ENCODE results near the gene NTM.

NTM gene

GRCh38 chr11:132106096-132106982 is 735.9 kb downstream of the NTM start:
- no peak for DNase-seq

- DNase-seq = no peak
Observed at GRCh38 chr11:132111316-132111715, 740.9 kb downstream of the NTM start.

- no peak for DNase-seq
Observed at GRCh38 chr11:132111838-132112237, 741.4 kb downstream of the NTM start.

DNA sequence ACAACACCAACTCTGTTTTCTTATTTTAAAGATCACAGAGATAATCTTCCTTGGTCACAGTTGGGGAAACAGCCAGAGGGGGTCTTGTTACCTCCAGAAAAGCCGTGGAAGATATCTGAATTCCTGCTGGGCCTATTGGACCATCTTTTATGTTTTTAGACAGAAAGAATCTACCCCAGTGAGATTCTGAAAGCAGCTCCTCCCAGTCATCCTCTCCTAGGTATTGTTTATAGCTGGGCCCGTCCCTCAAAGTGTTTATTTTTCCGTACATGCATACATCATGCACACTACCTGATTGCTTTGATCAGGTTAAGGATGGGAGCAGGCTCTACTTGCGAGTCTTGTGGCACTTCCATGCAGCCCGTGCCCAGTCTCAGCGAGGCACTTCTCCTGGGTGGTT is 742.4 kb downstream of the NTM start:
- DNase-seq = no peak

- DNase-seq = no peak
Observed at GRCh38 chr11:132114185-132114584, 743.8 kb downstream of the NTM start.

- DNase-seq = no peak
Observed at GRCh38 chr11:132114743-132115142, 744.3 kb downstream of the NTM start.

DNA sequence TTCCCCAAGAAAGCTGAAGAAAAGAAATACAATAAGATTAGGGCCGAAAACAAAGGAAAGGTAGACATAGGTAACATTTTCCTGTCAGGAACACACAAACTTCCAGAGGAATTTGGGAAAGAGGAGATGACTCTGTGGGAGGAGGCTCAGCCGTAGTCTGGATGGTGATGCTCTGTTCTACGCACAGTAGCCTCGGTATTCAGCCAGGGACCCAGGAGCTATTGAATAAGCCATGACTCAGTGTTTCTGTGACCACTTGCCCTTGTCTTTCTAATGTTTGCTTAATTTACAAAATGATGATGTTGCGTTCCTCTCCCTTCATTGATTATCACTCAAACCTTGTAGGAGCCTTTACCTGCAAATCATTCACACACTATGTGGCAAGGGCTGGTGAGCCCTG is 745.0 kb downstream of the NTM start:
- DNase-seq = no peak

DNA sequence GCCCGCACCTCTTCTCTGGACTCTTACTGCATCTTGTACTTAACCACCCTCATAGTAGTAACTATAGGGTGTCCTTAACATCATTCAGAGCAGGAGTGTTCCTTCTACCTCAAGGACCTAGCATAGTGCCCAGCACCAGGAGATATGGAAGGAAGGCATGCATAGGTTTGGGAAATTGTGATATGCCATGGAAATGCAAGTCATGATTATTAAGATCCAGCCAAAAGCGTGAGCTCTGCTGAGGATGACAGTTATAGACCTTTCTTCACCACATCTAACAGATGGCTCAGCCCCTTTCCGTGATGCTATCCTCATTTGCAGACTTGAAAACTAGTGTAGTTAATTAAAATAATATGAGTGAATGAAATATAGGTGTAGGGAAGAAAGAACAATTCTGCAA is 746.1 kb downstream of the NTM start:
- no peak for DNase-seq

- no peak for DNase-seq
Observed at GRCh38 chr11:132118661-132119060, 748.2 kb downstream of the NTM start.

DNA sequence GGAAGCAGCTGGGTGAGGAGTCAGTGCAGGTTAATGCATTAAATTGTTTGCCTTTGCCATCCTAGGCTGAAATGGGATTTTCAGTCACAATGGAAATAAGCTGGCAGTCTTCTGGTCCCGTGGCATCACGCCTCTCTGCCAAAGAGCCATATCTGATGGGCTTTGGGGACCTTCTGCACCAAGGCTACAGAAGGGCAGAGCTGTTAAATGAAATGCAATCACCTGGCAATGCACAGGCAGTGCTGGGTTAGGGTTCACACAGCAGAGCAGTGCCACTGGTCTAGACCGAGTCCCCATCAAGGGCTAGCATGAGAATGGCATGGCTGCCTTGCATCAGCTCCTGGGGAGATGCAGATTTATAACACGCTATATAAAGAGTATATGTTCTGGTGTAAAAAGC is 749.2 kb downstream of the NTM start:
- no peak for DNase-seq

DNA sequence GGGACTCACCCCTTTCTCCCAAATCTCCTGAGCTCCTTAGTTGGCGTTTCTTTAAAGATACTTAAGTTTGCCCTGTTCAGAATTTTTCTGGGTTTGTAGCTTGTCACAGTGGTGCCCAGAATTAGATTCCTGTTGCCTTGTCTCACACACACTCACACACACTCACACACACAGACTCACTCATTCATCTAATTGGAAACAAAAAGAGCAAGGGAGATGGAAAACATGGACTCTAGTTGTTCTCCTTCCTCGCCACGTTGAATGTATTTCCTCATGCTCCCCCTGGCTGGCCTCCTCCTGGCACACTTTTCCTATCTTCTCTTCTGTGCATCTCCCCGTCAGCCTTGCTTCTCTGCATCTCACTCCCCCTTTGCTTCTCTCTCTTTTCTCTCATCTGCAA is 752.3 kb downstream of the NTM start:
- DNase-seq = no peak

- no peak for DNase-seq
Observed at GRCh38 chr11:132123449-132123848, 753.0 kb downstream of the NTM start.

- no peak for DNase-seq
Observed at GRCh38 chr11:132123854-132124835, 753.7 kb downstream of the NTM start.

DNA sequence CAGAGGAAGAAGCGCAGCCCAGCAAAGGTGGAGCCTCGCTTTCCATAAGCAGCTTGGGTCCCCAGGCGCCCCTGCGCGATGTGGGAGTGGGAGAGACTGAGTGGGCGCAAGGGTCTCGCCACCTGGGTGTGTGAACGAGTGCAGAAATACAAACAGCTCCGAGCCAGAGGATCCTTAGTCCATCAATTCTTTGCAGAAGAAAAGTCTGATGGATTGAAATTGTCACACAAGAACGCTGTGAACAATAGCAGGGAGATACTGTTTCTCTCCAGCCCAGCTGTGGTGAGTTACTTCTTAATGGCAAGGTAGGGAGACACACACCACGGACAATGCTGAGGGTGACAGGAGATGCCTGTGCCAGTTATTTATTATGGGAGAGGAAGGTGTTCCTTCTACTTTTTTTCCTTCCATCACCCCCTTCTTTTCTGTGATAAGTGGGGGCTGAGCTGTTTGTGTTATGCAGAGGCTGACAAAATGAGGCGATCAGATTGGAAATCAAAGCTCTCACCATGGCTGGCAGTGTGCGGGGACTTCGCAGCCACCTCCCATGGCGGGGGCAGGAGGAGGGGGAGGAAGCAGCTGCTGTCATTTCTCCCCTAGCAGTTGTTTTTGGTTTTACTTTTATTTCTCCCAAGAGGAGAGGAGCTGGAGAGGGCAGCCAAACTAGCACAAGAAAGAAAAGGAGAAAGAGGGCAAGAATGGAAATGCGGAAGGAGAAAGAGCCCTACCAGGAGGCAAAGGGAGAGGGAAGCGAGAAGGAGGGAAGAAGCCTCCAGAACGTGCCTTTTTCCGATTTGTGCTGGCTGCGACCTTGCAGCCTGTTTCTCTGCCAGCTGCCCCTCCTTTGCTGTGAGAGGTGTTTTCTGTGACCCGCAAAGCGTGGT is 755.8 kb downstream of the NTM start:
- no peak for DNase-seq

DNA sequence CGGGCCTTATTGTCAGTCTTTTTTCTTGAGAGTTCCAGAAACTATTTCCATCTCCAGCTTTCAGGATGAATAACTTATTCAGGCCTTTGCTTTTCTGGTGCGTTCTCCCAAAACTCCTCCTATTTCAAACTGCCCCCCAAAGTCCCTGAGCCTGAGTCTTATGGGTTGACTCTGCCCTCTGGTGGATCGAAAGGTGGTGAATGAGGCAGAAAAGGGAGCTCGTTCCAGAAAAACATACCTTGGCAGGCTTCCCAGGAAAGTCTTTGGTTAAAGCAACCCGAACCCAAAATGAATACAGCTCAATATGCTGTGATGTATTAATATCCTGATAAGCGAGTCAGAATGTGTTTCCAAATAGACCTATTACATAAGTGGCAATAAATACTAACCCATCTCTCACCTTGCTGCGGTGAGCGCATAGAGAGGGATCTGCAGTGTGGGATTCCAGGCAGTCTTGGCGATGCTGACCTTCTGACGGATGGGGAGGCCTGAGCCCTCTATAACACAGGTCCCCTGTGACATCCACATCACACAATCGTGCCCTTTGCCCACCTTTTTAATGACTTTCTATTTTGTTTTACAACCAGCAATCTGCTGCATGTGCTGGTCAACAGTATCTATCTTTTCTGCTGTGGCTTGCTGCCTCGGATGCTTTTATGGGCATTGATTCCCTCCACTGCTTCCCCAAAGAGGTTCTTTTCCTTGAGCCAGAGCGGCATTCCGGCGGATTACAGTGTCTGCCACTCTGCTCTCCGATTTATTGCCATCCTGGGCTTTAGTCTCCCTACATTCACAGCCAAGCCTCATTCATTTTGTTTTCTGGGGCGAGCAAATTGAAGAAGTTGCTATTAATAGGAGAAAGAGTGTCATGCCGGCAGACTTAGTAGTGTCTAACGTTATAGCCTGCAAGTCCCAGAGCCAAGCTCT is 756.8 kb downstream of the NTM start:
- DNase-seq = no peak

DNA sequence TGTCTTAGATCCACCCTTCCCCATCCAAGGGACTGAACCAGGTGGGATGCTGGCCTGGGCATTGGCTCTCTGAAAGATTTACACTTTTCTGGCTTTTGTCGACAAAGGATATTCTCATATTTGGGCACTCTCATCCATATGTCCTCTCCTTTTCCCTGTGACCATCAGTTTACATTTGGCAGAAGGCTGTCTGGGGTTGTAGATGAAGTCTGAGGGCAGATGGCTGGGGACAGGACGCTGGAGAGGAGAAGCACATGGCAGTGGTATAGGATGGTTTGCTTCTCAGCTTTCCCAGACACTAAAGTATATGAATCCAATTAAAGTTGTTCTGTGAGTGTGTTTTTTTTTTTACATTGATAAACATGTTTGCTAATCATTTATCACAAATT is 757.5 kb downstream of the NTM start:
- DNase-seq = no peak

DNA sequence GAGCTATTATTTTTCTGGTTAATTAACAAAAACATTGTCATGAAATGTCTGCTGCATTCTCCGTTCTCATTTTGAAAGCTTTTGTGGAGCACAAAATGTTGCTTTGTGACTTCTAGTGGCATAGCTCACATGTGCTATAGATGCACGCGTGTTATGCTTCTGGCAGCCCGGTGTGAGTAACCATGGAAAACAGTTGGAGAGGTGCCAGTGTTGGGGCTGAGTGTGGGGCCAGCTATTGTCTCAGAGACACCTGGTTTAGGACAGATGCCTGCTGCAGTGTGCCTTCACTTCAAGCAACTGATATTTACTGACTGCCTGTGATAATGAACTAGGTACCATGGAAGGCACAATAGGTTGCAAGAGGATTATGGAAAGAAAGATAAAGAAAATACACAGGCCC is 760.6 kb downstream of the NTM start:
- no peak for DNase-seq

DNA sequence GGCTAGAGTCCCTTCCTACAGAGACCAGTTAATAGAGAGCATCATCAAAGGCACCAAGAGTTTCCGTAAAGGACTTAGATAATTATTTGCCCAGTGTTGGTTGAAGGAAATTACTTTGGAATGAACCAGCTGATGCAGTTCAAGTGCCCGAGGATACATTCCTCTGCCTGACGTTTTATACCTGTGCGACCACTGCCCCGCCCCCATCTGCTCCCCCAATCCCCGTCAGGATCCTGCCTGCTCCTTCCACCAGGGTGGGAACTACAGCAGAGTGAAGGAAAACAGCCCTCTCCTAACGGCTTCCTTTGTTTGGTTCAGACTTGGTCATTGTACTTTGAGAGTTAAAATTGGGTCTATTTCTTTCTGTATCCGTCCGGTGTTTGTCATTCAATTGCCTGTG is 761.5 kb downstream of the NTM start:
- no peak for DNase-seq

DNA sequence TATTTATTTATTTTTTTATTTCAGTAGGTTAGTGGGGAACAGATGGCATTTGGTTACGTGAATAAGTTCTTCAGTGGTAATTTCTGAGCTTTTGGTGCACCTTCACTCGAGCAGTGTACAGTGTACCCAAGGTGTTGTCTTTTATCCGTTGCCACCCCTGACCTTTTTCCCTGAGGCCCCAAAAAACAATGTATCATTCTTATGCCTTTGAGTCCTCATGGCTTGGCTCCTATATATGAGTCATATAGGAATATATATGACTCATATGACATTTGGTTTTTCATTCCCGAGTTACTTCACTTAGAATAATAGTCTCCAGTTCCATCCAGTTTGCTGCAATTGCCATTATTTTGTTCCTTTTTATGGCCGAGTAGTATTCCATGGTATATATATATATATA is 763.9 kb downstream of the NTM start:
- DNase-seq = no peak

- no peak for DNase-seq
Observed at GRCh38 chr11:132137289-132137980, 767.0 kb downstream of the NTM start.

DNA sequence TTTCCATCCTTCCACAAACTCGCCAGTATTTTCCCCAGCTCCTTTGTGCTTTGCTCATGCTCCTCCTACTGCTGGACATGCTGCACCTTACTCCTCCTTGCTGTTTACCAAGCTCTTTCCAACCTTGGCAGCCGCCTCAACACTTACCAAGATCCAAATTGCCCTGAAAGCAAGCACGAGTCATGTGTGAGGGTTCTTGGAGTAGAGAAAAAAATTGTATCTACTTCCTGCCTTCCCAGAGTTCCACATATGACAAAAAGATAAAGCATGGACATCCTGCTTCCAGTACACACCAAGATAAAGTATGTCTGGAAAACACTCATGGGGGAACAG is 767.5 kb downstream of the NTM start:
- DNase-seq = no peak
